GM23248 (cell line): ENCODE measurements around the gene EVA1B. TPM values are rescaled to one million over a fixed set of nuclear protein-coding genes. Genes with fewer than 3 reads are reported as not detected.

Experiments used
- DNase-seq: peaks from one replicate; pipeline ENCODE4 v3.0.0-alpha.2; 2015
- H2AFZ ChIP-seq: fragments of 200-600 bp; sonication (generic); 2 replicates; pipeline ENCODE4 v1.6.1; 2016; ENCODE audit warnings: antibody characterized with exemption
- H3F3A ChIP-seq: fragments of 200-600 bp; sonication (generic); 2 replicates; pipeline ENCODE4 v1.6.1; 2016; ENCODE audit warnings: mild to moderate bottlenecking, antibody characterized with exemption, mixed run types; ENCODE audit not compliant: insufficient read depth
- H3K27ac ChIP-seq: fragments of 200-600 bp; sonication (generic); 2 replicates; pipeline ENCODE4 v1.5.1; 2016; ENCODE audit warnings: mild to moderate bottlenecking
- H3K27me3 ChIP-seq: fragments of 200-600 bp; sonication (generic); replicated peaks from 2 replicates; pipeline ENCODE4 v1.6.1; 2016; ENCODE audit warnings: mild to moderate bottlenecking; ENCODE audit not compliant: insufficient read depth
- H3K36me3 ChIP-seq: fragments of 200-600 bp; sonication (generic); 2 replicates; pipeline ENCODE4 v1.6.1; 2016; ENCODE audit warnings: low read depth, mild to moderate bottlenecking
- H3K4me1 ChIP-seq: fragments of 200-600 bp; sonication (generic); 2 replicates; pipeline ENCODE4 v1.6.1; 2016; ENCODE audit warnings: mild to moderate bottlenecking; ENCODE audit not compliant: insufficient read depth
- H3K4me2 ChIP-seq: fragments of 200-600 bp; sonication (generic); one replicate; pipeline ENCODE4 v1.6.1; 2016; ENCODE audit warnings: mild to moderate bottlenecking; ENCODE audit not compliant: unreplicated experiment
- H3K4me3 ChIP-seq: fragments of 200-600 bp; sonication (generic); 2 replicates; pipeline ENCODE4 v1.5.1; 2016; ENCODE audit warnings: mild to moderate bottlenecking
- H3K79me2 ChIP-seq: fragments of 200-600 bp; sonication (generic); 2 replicates; pipeline ENCODE4 v1.6.1; 2016; ENCODE audit warnings: mild to moderate bottlenecking; ENCODE audit not compliant: insufficient read depth
- H3K9ac ChIP-seq: fragments of 200-600 bp; sonication (generic); 2 replicates; pipeline ENCODE4 v1.6.1; 2016; ENCODE audit warnings: mild to moderate bottlenecking
- H3K9me2 ChIP-seq: fragments of 200-600 bp; sonication (generic); 2 replicates; pipeline ENCODE4 v1.6.1; 2016; ENCODE audit warnings: mixed run types, mild to moderate bottlenecking, moderate library complexity; ENCODE audit not compliant: insufficient read depth
- H3K9me3 ChIP-seq: fragments of 200-600 bp; sonication (generic); one replicate; pipeline ENCODE4 v1.6.1; 2017; ENCODE audit warnings: low read depth
- H4K20me1 ChIP-seq: fragments of 200-600 bp; sonication (generic); 2 replicates; pipeline ENCODE4 v1.6.0; 2016; ENCODE audit not compliant: insufficient read depth
- EZH2 ChIP-seq: fragments of 200-600 bp; sonication (generic); IDR thresholded peaks from 2 replicates; pipeline ENCODE4 v1.6.1; 2018; ENCODE audit warnings: antibody characterized with exemption, mild to moderate bottlenecking; ENCODE audit not compliant: insufficient read depth, poor library complexity, severe bottlenecking
- EZH2phosphoT487 ChIP-seq: fragments of 200-600 bp; sonication (generic); IDR thresholded peaks from 2 replicates; pipeline ENCODE4 v1.6.1; 2018; ENCODE audit warnings: antibody characterized with exemption, moderate library complexity, mild to moderate bottlenecking, low read depth; ENCODE audit not compliant: insufficient read depth
- WGBS, 2 experiments: methylation state at CpG; one replicate each; pipeline ENCODE4 v1.1.6; 2015 to 2017; ENCODE audit warnings: low lambda C conversion rate in 2 of 2, low coverage in 1 of 2; ENCODE audit errors: missing lambda C conversion rate in 2 of 2; 5-methylcytosine and 5-hydroxymethylcytosine counted together
- in situ Hi-C: fragments of 300-500 bp; cut with MboI; formaldehyde crosslinking; loops from 2 replicates; pipeline ENCODE4 v1.15.0; 2020
- polyA plus RNA-seq: library from polyadenylated mRNA; unstranded; fragments of >200 nt; fragmentation: Nextera tagmentation; extraction: Ambion mirVana; gene quantifications from 2 replicates; pipeline ENCODE4 v1.2.1, GENCODE V29; 2016
- total RNA-seq: library from RNA; depleted of rRNA; stranded (reverse); fragments of >200 nt; shearing (Covaris generic); gene quantifications from 2 replicates; pipeline ENCODE4 v1.2.3, GENCODE V29; 2014; rRNA removed

Gene EVA1B, protein sequence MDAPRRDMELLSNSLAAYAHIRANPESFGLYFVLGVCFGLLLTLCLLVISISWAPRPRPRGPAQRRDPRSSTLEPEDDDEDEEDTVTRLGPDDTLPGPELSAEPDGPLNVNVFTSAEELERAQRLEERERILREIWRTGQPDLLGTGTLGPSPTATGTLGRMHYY
- total RNA-seq (294 and 328 TPM in 2 replicates), polyA plus RNA-seq (95.0 and 111 TPM in 2 replicates)

DNA sequence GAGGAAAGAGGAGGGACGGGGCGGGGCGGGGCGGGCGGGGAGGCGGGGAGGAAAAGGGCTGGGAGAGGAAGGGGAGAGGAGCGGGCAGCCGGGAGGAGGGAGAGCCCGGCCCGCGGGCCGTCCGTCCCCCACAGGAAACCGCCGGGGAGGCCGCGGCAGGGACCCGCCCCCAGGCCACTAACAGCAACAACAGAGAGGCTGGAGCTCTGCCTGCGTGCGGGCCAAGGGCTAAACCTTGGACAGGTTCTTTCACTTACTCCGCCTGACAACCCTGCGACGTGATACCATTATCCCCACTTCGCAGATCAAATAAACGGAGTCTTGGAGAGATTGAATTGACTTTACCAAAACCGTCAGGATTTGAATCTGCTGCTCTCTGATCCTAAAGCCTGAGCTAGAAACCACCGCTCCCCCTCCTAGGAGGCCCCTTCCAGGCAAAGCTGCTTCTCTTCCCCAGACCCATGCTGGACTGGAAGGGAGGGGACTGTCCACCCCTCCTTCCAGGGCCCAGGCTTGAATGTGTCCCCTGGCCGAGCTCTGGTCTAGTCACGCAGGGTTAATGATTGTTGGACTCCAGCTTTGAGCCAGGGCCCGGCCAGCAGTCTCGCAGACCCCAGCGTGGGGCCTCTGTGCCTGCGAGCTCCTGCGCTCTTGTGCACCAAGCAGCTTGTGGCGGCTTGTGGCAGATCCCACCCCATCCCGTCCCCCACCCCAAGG, at the start of gene EVA1B:
TSS of gene EVA1B (minus strand) at position 10 of the 717 bp plus-strand sequence. CDS start 608 bp downstream, outside the sequence.
- H3K4me2 ChIP-seq = peak within 1 kb of the TSS; percentile 88
- H3K27me3 ChIP-seq = no peaks in the 10 kb centered on the region
- H3K4me3 ChIP-seq = peak within 1 kb of the TSS; percentile 87
- no peaks in the 10 kb centered on the region for H3K9me2 ChIP-seq
- H3F3A ChIP-seq = no peaks in the 10 kb centered on the region
- no peaks in the 10 kb centered on the region for H4K20me1 ChIP-seq
- in situ Hi-C loops = no loop called here
- peak; percentile 79 for DNase-seq
- H3K9ac ChIP-seq = peak within 1 kb of the TSS; percentile 96
- no peak for TF ChIP-seq EZH2phosphoT487
- no peaks in the 10 kb centered on the region for H3K9me3 ChIP-seq
- H3K4me1 ChIP-seq = peaks cover 14% of the 10 kb centered on the region
- no peaks in the 10 kb centered on the region for H3K36me3 ChIP-seq
- peak within 1 kb of the TSS; percentile 89 for H3K27ac ChIP-seq
- peak within 1 kb of the TSS; percentile 61 for H2AFZ ChIP-seq
- peaks cover 18% of the 10 kb centered on the region for H3K79me2 ChIP-seq
- WGBS, 2 experiments = 16 to 17% methylated on average over 23 to 34 of the region's 36 CpGs

DNA sequence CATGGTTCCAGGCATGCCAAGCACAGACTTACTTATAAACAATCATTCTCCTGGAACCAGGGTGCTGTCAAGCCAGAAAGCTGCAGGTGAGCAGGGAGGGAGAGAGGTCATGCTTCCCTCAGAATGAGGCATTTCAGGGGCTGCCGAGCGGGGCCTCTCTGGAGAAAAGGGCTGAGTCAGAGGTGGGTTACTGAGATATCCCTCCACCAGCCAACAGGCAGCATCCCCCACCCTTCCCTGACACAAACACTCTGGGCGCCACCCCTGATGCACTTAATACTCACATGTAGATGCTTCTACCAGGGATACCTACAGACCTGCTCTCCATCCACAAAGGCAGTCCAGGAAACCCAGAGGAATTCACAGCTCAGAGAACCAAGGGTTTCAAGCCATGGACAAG, 49.2 kb upstream of the EVA1B start:
- DNase-seq = peak; percentile 19
- Histone ChIP-seq H3K4me2 (peak overlapping the region; percentile 82), H3K9me2 (no peaks in the 10 kb centered on the region), H3K36me3 (no peaks in the 10 kb centered on the region; the same call in 1 of the 2 replicates), H3K27ac (peak overlapping the region; percentile 92), H3K27me3 (no peaks in the 10 kb centered on the region), H2AFZ (no peak overlapping the region), H3K9ac (peak overlapping the region; percentile 71), H3K9me3 (no peaks in the 10 kb centered on the region), H3K79me2 (peaks cover 81% of the 10 kb centered on the region), H3K4me1 (peaks cover 41% of the 10 kb centered on the region), H3F3A (peaks cover 46% of the 10 kb centered on the region), H3K4me3 (no peak overlapping the region), H4K20me1 (no peaks in the 10 kb centered on the region)
- 70 to 77% methylated on average over 3 of the region's 3 CpGs for WGBS, 2 experiments
- no peak for TF ChIP-seq EZH2
- no peak for TF ChIP-seq EZH2phosphoT487
- in situ Hi-C loops = no loop called here

DNA sequence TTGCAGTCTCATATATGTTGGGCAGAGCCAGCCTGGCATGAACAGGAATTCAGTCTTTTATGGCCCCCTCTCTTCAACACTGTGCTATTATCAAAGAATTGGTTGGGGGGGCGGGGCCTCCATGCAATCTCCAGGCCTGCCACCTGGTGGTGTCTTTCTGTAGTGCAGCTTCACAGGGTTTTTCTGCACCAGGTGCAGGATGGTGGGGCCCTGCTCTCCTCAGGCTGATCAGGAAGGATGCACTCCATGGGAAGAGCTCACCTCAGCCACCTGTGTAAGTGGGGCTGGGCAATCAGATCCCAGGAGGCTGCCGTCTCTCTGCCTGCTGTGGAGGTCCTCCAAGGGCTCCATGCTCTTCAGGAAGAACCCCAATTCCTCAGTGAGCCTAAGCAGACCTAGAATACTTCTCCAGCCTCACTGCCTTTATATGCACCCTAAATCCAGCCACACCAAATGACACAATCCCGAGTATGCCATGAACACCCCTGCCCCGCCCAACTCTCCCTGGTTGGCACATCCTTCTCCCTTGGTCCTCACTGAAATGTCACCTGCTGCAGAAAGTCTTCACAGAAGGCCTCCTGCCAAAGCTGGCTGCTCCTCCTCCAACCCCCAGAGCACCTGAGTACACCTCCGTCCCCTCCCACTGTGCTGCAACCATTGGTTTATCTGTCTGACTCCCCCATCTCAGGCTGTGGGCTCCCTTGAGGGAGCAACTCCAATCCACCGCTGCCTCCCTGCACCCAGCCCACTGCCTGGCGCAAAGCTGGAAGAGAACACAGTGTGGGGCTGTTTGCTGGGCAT, 45.8 kb upstream of the EVA1B start:
- H3K4me1 ChIP-seq = peaks cover 47% of the 10 kb centered on the region
- in situ Hi-C loops = no loop called here
- H2AFZ ChIP-seq = no peak overlapping the region
- H3K27me3 ChIP-seq = no peaks in the 10 kb centered on the region
- peak; percentile 80 for DNase-seq
- no peak overlapping the region for H3K27ac ChIP-seq
- peaks cover 77% of the 10 kb centered on the region for H3K79me2 ChIP-seq
- H3K9me2 ChIP-seq = no peaks in the 10 kb centered on the region
- H3K36me3 ChIP-seq = no peaks in the 10 kb centered on the region
- no peaks in the 10 kb centered on the region for H3K9me3 ChIP-seq
- TF ChIP-seq EZH2phosphoT487 = no peak
- H3K4me3 ChIP-seq = no peak overlapping the region
- no peak overlapping the region for H3K4me2 ChIP-seq
- WGBS, 2 experiments = 58 to 63% methylated on average over 7 of the region's 7 CpGs
- no peaks in the 10 kb centered on the region for H4K20me1 ChIP-seq
- H3K9ac ChIP-seq = no peak overlapping the region
- peaks cover 46% of the 10 kb centered on the region for H3F3A ChIP-seq

DNA sequence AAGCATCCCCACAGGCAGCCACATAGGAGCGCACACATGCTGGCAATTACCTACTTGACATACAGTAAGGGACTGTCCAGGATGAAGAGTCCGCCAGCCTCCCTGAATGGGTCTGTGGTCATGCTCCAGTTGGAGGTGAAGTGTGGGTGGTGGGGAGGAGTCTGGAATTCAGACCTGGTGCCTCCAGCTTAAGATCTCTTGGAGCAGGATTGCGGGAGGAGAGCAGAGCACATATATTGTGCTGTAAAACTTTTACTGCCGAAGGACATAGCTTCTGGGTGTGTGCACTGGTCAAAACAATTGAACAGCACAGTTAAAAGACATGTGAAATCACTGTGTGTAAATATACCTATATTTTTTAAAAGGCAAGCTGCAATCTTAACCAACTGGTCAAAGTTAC, 44.4 kb upstream of the EVA1B start:
- H3K27ac ChIP-seq = no peak overlapping the region
- in situ Hi-C loops = no loop called here
- no peaks in the 10 kb centered on the region for H3K27me3 ChIP-seq
- 91 to 99% methylated on average over 4 of the region's 4 CpGs for WGBS, 2 experiments
- H3K79me2 ChIP-seq = peaks cover 91% of the 10 kb centered on the region
- H3K4me3 ChIP-seq = no peak overlapping the region
- peaks cover 1% of the 10 kb centered on the region; the same call in 1 of the 2 replicates for H3K36me3 ChIP-seq
- H3K9ac ChIP-seq = no peak overlapping the region
- no peak overlapping the region for H2AFZ ChIP-seq
- H3K9me3 ChIP-seq = no peaks in the 10 kb centered on the region
- H3K9me2 ChIP-seq = no peaks in the 10 kb centered on the region
- peaks cover 32% of the 10 kb centered on the region for H3F3A ChIP-seq
- H3K4me1 ChIP-seq = peaks cover 32% of the 10 kb centered on the region
- H4K20me1 ChIP-seq = no peaks in the 10 kb centered on the region
- H3K4me2 ChIP-seq = no peak overlapping the region
- no peak for TF ChIP-seq EZH2phosphoT487
- TF ChIP-seq EZH2 = no peak
- no peak for DNase-seq
